Measurements from ENCODE around the gene GNMT. TPM values are rescaled to one million over a fixed set of nuclear protein-coding genes. Genes with fewer than 3 reads are reported as not detected.
"Not testable (repeated sequence)": the region's sequence is repeated elsewhere in the genome, so short reads cannot be mapped to it uniquely, and the experiment has no call there.

The GNMT gene
- total and polyA plus RNA-seq, 4 donors = 10.5 to 163 (median 130) TPM

DNA sequence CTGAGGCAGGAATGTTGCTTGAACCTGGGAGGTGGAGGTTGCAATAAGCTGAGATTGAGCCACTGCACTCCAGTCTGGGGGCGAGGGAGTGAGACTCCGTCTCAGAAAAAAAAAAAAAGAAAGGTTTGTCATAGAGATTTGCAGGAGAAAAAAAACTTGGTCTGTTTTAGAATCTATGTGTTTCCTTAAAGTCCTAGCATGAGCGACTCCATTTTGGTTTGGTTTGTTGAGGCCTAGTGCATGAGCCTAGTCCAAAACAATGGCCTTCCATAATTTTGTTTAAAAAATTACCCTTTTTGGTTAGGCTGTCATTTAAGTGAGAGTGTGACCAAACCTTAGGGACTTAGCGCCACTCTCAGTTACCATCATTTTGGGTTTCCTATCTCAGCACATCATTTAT lies 8.2 kb upstream of the GNMT start:
- Histone ChIP-seq H3K4me1 (ENCODE audit: control insufficient read depth in 4 of 4, insufficient read depth in 4 of 4, low read length in 3 of 4) (no peaks in the 10 kb centered on the region), H3K27ac (ENCODE audit: low read depth in 1 of 2, low read length in 2 of 2) (no peak overlapping the region), H3K27me3 (ENCODE audit: control insufficient read depth in 4 of 4, insufficient read depth in 4 of 4, low read length in 3 of 4) (no peaks in the 10 kb centered on the region), H3K4me3 (ENCODE audit: low read depth in 1 of 3, low read length in 3 of 3) (no peak overlapping the region), H3K9me3 (ENCODE audit: control insufficient read depth in 4 of 4, low read length in 3 of 4) (no peaks in the 10 kb centered on the region), H3K36me3 (ENCODE audit: control insufficient read depth in 4 of 4, insufficient read depth in 3 of 4, low read depth in 1 of 4, low read length in 3 of 4) (no peaks in the 10 kb centered on the region), H3K9ac (ENCODE audit: low read depth in 1 of 2, low read length in 2 of 2) (no peak overlapping the region)
- 94% methylated on average over 4 of the region's 4 CpGs for WGBS
- TF ChIP-seq HNF4G (IDR thresholded peaks at IDR 0.05) = no peak
- no peak for TF ChIP-seq JUND (IDR thresholded peaks at IDR 0.05)
- no peak for TF ChIP-seq TAF1 (conservative IDR thresholded peaks at IDR 0.05)
- no peak for TF ChIP-seq FOXA1 (IDR thresholded peaks at IDR 0.05)
- TF ChIP-seq NR2F2 (IDR thresholded peaks at IDR 0.05) = no peak
- no peak for TF ChIP-seq EGR1 (IDR thresholded peaks at IDR 0.05; ENCODE audit: low read depth in 2 of 2)
- TF ChIP-seq RXRA (IDR thresholded peaks at IDR 0.05) = no peak
- no peak for TF ChIP-seq HNF4A (conservative IDR thresholded peaks at IDR 0.05)
- no peak for TF ChIP-seq RAD21 (IDR thresholded peaks at IDR 0.05)
- no peak for TF ChIP-seq YY1 (IDR thresholded peaks at IDR 0.05)
- no peak for DNase-seq (ENCODE audit: low spot score)

- not testable (repeated sequence) for H3K4me3 ChIP-seq (ENCODE audit: low read depth in 1 of 3, low read length in 3 of 3); H3K27me3 ChIP-seq (ENCODE audit: control insufficient read depth in 4 of 4, insufficient read depth in 4 of 4, low read length in 3 of 4); H3K27ac ChIP-seq (ENCODE audit: low read depth in 1 of 2, low read length in 2 of 2); DNase-seq (ENCODE audit: low spot score); H3K4me1 ChIP-seq (ENCODE audit: control insufficient read depth in 4 of 4, insufficient read depth in 4 of 4, low read length in 3 of 4); H3K36me3 ChIP-seq (ENCODE audit: control insufficient read depth in 4 of 4, insufficient read depth in 3 of 4, low read depth in 1 of 4, low read length in 3 of 4); H3K9me3 ChIP-seq (ENCODE audit: control insufficient read depth in 4 of 4, low read length in 3 of 4); H3K9ac ChIP-seq (ENCODE audit: low read depth in 1 of 2, low read length in 2 of 2)
- WGBS = 92% methylated on average over 4 of the region's 4 CpGs
Measured at GRCh38 chr6:42954405-42954804, 6.1 kb upstream of the GNMT start.

DNA sequence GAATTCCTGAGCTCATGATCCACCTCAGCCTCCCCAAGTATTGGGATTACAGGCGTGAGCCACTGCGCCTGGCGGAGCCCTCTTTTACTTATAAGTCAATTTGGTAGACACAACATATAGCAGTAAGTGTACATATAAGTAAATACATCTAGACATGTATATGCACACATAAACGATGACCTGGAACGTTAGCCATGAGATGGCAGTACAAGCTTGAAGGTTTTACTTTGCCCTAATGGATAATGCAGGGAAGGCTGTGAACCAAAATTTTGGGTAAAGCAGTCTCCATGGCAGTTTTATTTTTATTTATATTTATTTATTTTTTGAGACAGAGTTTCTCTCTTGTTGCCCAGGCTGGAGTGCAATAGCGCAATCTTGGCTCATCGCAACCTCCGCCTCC lies 2.4 kb upstream of the GNMT start:
- TF ChIP-seq NR2F2 (IDR thresholded peaks at IDR 0.05) = no peak
- no peak for TF ChIP-seq CTCF (IDR thresholded peaks at IDR 0.05; ENCODE audit: low read depth, low read length, missing input control)
- no peak for TF ChIP-seq HNF4A (conservative IDR thresholded peaks at IDR 0.05)
- TF ChIP-seq YY1 (IDR thresholded peaks at IDR 0.05) = no peak
- no peak for TF ChIP-seq EGR1 (IDR thresholded peaks at IDR 0.05; ENCODE audit: low read depth in 2 of 2)
- TF ChIP-seq JUND (IDR thresholded peaks at IDR 0.05) = no peak
- 92% methylated on average over 8 of the region's 8 CpGs for WGBS
- no peak overlapping the region for H3K27ac ChIP-seq (ENCODE audit: low read depth in 1 of 2, low read length in 2 of 2)

DNA sequence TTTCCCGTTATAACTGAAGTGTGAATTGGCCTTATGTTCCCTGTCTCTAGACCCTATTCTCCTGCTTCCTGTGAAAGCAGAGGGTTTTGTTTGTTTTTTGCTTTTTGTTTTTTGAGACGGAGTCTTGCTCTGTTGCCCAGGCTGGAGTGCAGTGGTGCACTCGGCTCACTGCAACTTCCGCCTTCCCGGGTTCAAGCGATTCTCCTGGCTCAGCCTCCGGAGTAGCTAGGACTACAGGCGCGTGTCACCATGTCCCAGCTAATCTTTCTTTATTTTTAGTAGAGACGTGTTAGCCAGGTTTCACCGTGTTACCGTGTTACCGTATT lies 674 bp upstream of the GNMT start:
- 15% methylated on average over 13 of the region's 13 CpGs for WGBS
- no peak for DNase-seq (ENCODE audit: low spot score)
- Histone ChIP-seq H3K27ac (ENCODE audit: low read depth in 1 of 2, low read length in 2 of 2) (peak overlapping the region; percentile 84 to 94), H3K36me3 (ENCODE audit: control insufficient read depth in 4 of 4, insufficient read depth in 3 of 4, low read depth in 1 of 4, low read length in 3 of 4) (peaks cover 6 to 19% (median 14%) of the 10 kb centered on the region in 4 donors), H3K27me3 (ENCODE audit: control insufficient read depth in 4 of 4, insufficient read depth in 4 of 4, low read length in 3 of 4) (no peaks in the 10 kb centered on the region), H3K4me1 (ENCODE audit: control insufficient read depth in 4 of 4, insufficient read depth in 4 of 4, low read length in 3 of 4) (peaks cover 3 to 32% (median 26%) of the 10 kb centered on the region in 4 donors), H3K9ac (ENCODE audit: low read depth in 1 of 2, low read length in 2 of 2) (peak overlapping the region in 1 of 2 donors; percentile 66), H3K4me3 (ENCODE audit: low read depth in 1 of 3, low read length in 3 of 3) (peak overlapping the region; percentile 69 to 84 (median 80)), H3K9me3 (ENCODE audit: control insufficient read depth in 4 of 4, low read length in 3 of 4) (no peaks in the 10 kb centered on the region)
- no peak for TF ChIP-seq NR2F2 (IDR thresholded peaks at IDR 0.05)
- TF ChIP-seq FOXA2 (IDR thresholded peaks at IDR 0.05) = no peak
- TF ChIP-seq RXRA (IDR thresholded peaks at IDR 0.05) = no peak
- TF ChIP-seq HNF4G (IDR thresholded peaks at IDR 0.05) = no peak
- no peak for TF ChIP-seq GABPA (IDR thresholded peaks at IDR 0.05 in 1 of 2, conservative IDR thresholded peaks at IDR 0.05 in 1 of 2)
- TF ChIP-seq TAF1 (conservative IDR thresholded peaks at IDR 0.05) = no peak

More for the DNA sequence above, 2.4 kb upstream of the GNMT start:
- Histone ChIP-seq H3K4me3 (ENCODE audit: low read depth in 1 of 3, low read length in 3 of 3) (no peak overlapping the region), H3K4me1 (ENCODE audit: control insufficient read depth in 4 of 4, insufficient read depth in 4 of 4, low read length in 3 of 4) (peaks cover 3 to 32% (median 25%) of the 10 kb centered on the region in 4 donors), H3K9ac (ENCODE audit: low read depth in 1 of 2, low read length in 2 of 2) (no peak overlapping the region), H3K9me3 (ENCODE audit: control insufficient read depth in 4 of 4, low read length in 3 of 4) (no peaks in the 10 kb centered on the region), H3K36me3 (ENCODE audit: control insufficient read depth in 4 of 4, insufficient read depth in 3 of 4, low read depth in 1 of 4, low read length in 3 of 4) (peaks cover 0 to 5% (median 3%) of the 10 kb centered on the region in 4 donors), H3K27me3 (ENCODE audit: control insufficient read depth in 4 of 4, insufficient read depth in 4 of 4, low read length in 3 of 4) (no peaks in the 10 kb centered on the region)
- DNase-seq (ENCODE audit: low spot score) = no peak
